Mesenchymal stem cell (in vitro differentiated cells and primary cell): ENCODE results near the gene PIGZ.

ENCODE experiments used
- DNase-seq: peaks from one replicate; pipeline ENCODE4 v3.0.0-alpha.2; 2013
- H2AFZ ChIP-seq: one replicate; pipeline ENCODE4 v1.6.1; 2013; ENCODE audit warnings: low read depth, mild to moderate bottlenecking, control low read depth, inconsistent platforms, low read length, moderate library complexity
- H2AK5ac ChIP-seq: 2 replicates; pipeline ENCODE4 v1.6.1; 2013; ENCODE audit warnings: low read length, moderate library complexity, mild to moderate bottlenecking, inconsistent platforms; ENCODE audit not compliant: severe bottlenecking
- H2BK120ac ChIP-seq: one replicate; pipeline ENCODE4 v1.6.1; 2013; ENCODE audit warnings: low read depth, mild to moderate bottlenecking, inconsistent platforms, low read length, moderate library complexity
- H2BK12ac ChIP-seq, 2 experiments: one replicate each; pipeline ENCODE4 v1.6.1; 2013; ENCODE audit warnings: inconsistent platforms in 2 of 2, low read length in 2 of 2, mild to moderate bottlenecking in 2 of 2, moderate library complexity in 2 of 2, control low read depth in 1 of 2
- H2BK15ac ChIP-seq: one replicate; pipeline ENCODE4 v1.6.1; 2013; ENCODE audit warnings: mild to moderate bottlenecking, low read depth, inconsistent platforms; ENCODE audit not compliant: poor library complexity, severe bottlenecking
- H2BK5ac ChIP-seq: 2 replicates; pipeline ENCODE4 v1.6.1; 2013; ENCODE audit warnings: low read depth, mild to moderate bottlenecking, low read length, control low read depth, inconsistent platforms; ENCODE audit not compliant: poor library complexity, severe bottlenecking
- H3K14ac ChIP-seq, 2 experiments: one replicate each; pipeline ENCODE4 v1.6.1; 2013; ENCODE audit warnings: inconsistent platforms in 2 of 2, low read length in 2 of 2, control low read depth in 1 of 2, mild to moderate bottlenecking in 1 of 2, moderate library complexity in 1 of 2
- H3K18ac ChIP-seq, 2 experiments: one replicate each; pipeline ENCODE4 v1.6.1; 2013; ENCODE audit warnings: inconsistent platforms in 2 of 2, low read length in 2 of 2, control low read depth in 1 of 2, low read depth in 1 of 2, mild to moderate bottlenecking in 1 of 2
- H3K23ac ChIP-seq, 2 experiments: one replicate each; pipeline ENCODE4 v1.6.1; 2013; ENCODE audit warnings: inconsistent platforms in 2 of 2, low read length in 2 of 2, mild to moderate bottlenecking in 2 of 2, moderate library complexity in 2 of 2, control low read depth in 1 of 2
- H3K27ac ChIP-seq: 2 replicates; pipeline ENCODE4 v1.5.1; 2013; ENCODE audit warnings: mild to moderate bottlenecking, moderate library complexity, low read length, control low read depth, inconsistent platforms; ENCODE audit not compliant: poor library complexity, severe bottlenecking
- H3K27me3 ChIP-seq, 2 experiments: 2 replicates each; pipeline versions ENCODE4 v1.6.1 to v1.7.0; 2013; ENCODE audit warnings: low read length in 2 of 2, mild to moderate bottlenecking in 2 of 2, moderate library complexity in 2 of 2, control low read depth in 1 of 2, inconsistent platforms in 1 of 2; ENCODE audit not compliant: control insufficient read depth in 1 of 2, insufficient read depth in 1 of 2
- H3K36me3 ChIP-seq, 2 experiments: 2 replicates each; pipeline versions ENCODE4 v1.6.1 to v1.7.0; 2013; ENCODE audit warnings: low read length in 2 of 2, control low read depth in 1 of 2, inconsistent platforms in 1 of 2, low read depth in 1 of 2, mild to moderate bottlenecking in 1 of 2; ENCODE audit not compliant: insufficient read depth in 2 of 2, control insufficient read depth in 1 of 2
- H3K4ac ChIP-seq, 2 experiments: one replicate each; pipeline ENCODE4 v1.6.1; 2013; ENCODE audit warnings: inconsistent platforms in 2 of 2, low read length in 2 of 2, mild to moderate bottlenecking in 2 of 2, moderate library complexity in 2 of 2, control low read depth in 1 of 2, low read depth in 1 of 2
- H3K4me1 ChIP-seq: 2 replicates; pipeline ENCODE4 v1.6.1; 2013; ENCODE audit warnings: low read depth, low read length, control low read depth; ENCODE audit not compliant: control insufficient read depth, insufficient read depth
- H3K4me2 ChIP-seq: 2 replicates; pipeline ENCODE4 v1.6.1; 2013; ENCODE audit warnings: low read length, mild to moderate bottlenecking, inconsistent platforms; ENCODE audit not compliant: poor library complexity, severe bottlenecking
- H3K4me3 ChIP-seq, 2 experiments: 2 replicates each; pipeline versions ENCODE4 v1.5.1 to v1.7.0; 2013; ENCODE audit warnings: low read length in 2 of 2, mild to moderate bottlenecking in 2 of 2, control low read depth in 1 of 2, low read depth in 1 of 2; ENCODE audit not compliant: insufficient read depth in 1 of 2
- H3K79me1 ChIP-seq: replicated peaks from 2 replicates; pipeline ENCODE4 v1.6.1; 2013; ENCODE audit warnings: mild to moderate bottlenecking, control low read depth, low read length, inconsistent platforms; ENCODE audit not compliant: poor library complexity, severe bottlenecking
- H3K9ac ChIP-seq: 2 replicates; pipeline ENCODE4 v1.7.0; 2013; ENCODE audit warnings: mild to moderate bottlenecking, low read length, moderate library complexity
- H3K9me3 ChIP-seq: 2 replicates; pipeline ENCODE4 v1.7.0; 2013; ENCODE audit warnings: mild to moderate bottlenecking, low read length; ENCODE audit not compliant: control insufficient read depth
- H4K8ac ChIP-seq: one replicate; pipeline ENCODE4 v1.6.1; 2013; ENCODE audit warnings: inconsistent platforms, mild to moderate bottlenecking, low read length, moderate library complexity
- H4K91ac ChIP-seq: one replicate; pipeline ENCODE4 v1.6.1; 2013; ENCODE audit warnings: mild to moderate bottlenecking, low read length, inconsistent platforms
- WGBS: methylation state at CpG from one replicate; pipeline ENCODE4 v1.1.7; 2013; ENCODE audit warnings: mixed read lengths; 5-methylcytosine and 5-hydroxymethylcytosine counted together

PIGZ gene

GRCh38 chr3:196931828-196932587 is 36.6 kb downstream of the PIGZ start:
- peaks cover 35 to 85% of the 10 kb centered on the region in 2 experiments for H3K36me3 ChIP-seq
- no peak overlapping the region for H3K4ac ChIP-seq
- no peak overlapping the region for H4K8ac ChIP-seq
- no peak overlapping the region for H3K23ac ChIP-seq
- no peak overlapping the region for H3K4me2 ChIP-seq
- H3K4me3 ChIP-seq = no peak overlapping the region
- H2AFZ ChIP-seq = no peak overlapping the region
- no peak overlapping the region for H2BK120ac ChIP-seq
- no peak overlapping the region for H3K9ac ChIP-seq
- no peak overlapping the region for H4K91ac ChIP-seq
- 95% methylated on average over 12 of the region's 12 CpGs for WGBS
- no peaks in the 10 kb centered on the region for H3K9me3 ChIP-seq
- no peaks in the 10 kb centered on the region for H3K4me1 ChIP-seq
- peaks cover 14% of the 10 kb centered on the region for H3K79me1 ChIP-seq
- no peak for DNase-seq
- no peak overlapping the region for H2AK5ac ChIP-seq
- H3K18ac ChIP-seq = no peak overlapping the region
- no peak overlapping the region for H2BK5ac ChIP-seq
- H3K27me3 ChIP-seq = no peaks in the 10 kb centered on the region
- H3K27ac ChIP-seq = no peak overlapping the region
- no peak overlapping the region for H2BK15ac ChIP-seq
- no peak overlapping the region for H2BK12ac ChIP-seq
- no peak overlapping the region for H3K14ac ChIP-seq

- Histone ChIP-seq H2BK5ac (no peak overlapping the region), H2BK15ac (no peak overlapping the region), H4K91ac (no peak overlapping the region), H3K4me2 (no peak overlapping the region), H3K4me3 (no peak overlapping the region), H2BK120ac (no peak overlapping the region), H2AK5ac (no peak overlapping the region), H2BK12ac (no peak overlapping the region), H3K18ac (no peak overlapping the region), H3K9ac (no peak overlapping the region), H3K36me3 (peaks cover 29 to 76% of the 10 kb centered on the region in 2 experiments), H3K23ac (no peak overlapping the region), H3K14ac (no peak overlapping the region), H3K27me3 (no peaks in the 10 kb centered on the region), H3K4ac (no peak overlapping the region), H2AFZ (no peak overlapping the region), H3K27ac (no peak overlapping the region), H3K4me1 (no peaks in the 10 kb centered on the region), H3K79me1 (peaks cover 8% of the 10 kb centered on the region), H4K8ac (no peak overlapping the region), H3K9me3 (no peaks in the 10 kb centered on the region)
- no peak for DNase-seq
- 96% methylated on average over 1 of the region's 4 CpGs for WGBS
Measured at GRCh38 chr3:196931157-196931556, 37.5 kb downstream of the PIGZ start.

GRCh38 chr3:196927571-196928453 is 40.8 kb downstream of the PIGZ start:
- no peak overlapping the region for H2BK5ac ChIP-seq
- no peak overlapping the region for H2BK12ac ChIP-seq
- H2BK15ac ChIP-seq = no peak overlapping the region
- DNase-seq = no peak
- peaks cover 7% of the 10 kb centered on the region for H3K79me1 ChIP-seq
- H3K4me3 ChIP-seq = no peak overlapping the region
- H3K14ac ChIP-seq = no peak overlapping the region
- peaks cover 24 to 74% of the 10 kb centered on the region in 2 experiments for H3K36me3 ChIP-seq
- H3K18ac ChIP-seq = no peak overlapping the region
- no peak overlapping the region for H3K27ac ChIP-seq
- H2AFZ ChIP-seq = no peak overlapping the region
- H2BK120ac ChIP-seq = no peak overlapping the region
- H3K27me3 ChIP-seq = no peaks in the 10 kb centered on the region
- H2AK5ac ChIP-seq = no peak overlapping the region
- H3K9me3 ChIP-seq = no peaks in the 10 kb centered on the region
- H4K91ac ChIP-seq = no peak overlapping the region
- 95% methylated on average over 7 of the region's 7 CpGs for WGBS
- no peak overlapping the region for H3K4me2 ChIP-seq
- no peak overlapping the region for H3K23ac ChIP-seq
- H4K8ac ChIP-seq = no peak overlapping the region
- no peaks in the 10 kb centered on the region for H3K4me1 ChIP-seq
- H3K4ac ChIP-seq = no peak overlapping the region
- no peak overlapping the region for H3K9ac ChIP-seq

- no peak overlapping the region for H2BK12ac ChIP-seq
- no peak for DNase-seq
- no peak overlapping the region for H3K23ac ChIP-seq
- H3K79me1 ChIP-seq = no peaks in the 10 kb centered on the region
- no peaks in the 10 kb centered on the region for H3K9me3 ChIP-seq
- no peak overlapping the region for H3K14ac ChIP-seq
- H4K91ac ChIP-seq = no peak overlapping the region
- no peak overlapping the region for H3K18ac ChIP-seq
- H2BK120ac ChIP-seq = no peak overlapping the region
- no peak overlapping the region for H2AFZ ChIP-seq
- H3K4me1 ChIP-seq = no peaks in the 10 kb centered on the region
- H3K4me3 ChIP-seq = no peak overlapping the region
- WGBS = 100% methylated on average over 2 of the region's 2 CpGs
- no peak overlapping the region for H2AK5ac ChIP-seq
- peaks cover 11 to 59% of the 10 kb centered on the region in 2 experiments for H3K36me3 ChIP-seq
- no peak overlapping the region for H3K9ac ChIP-seq
- no peaks in the 10 kb centered on the region for H3K27me3 ChIP-seq
- H2BK5ac ChIP-seq = no peak overlapping the region
- no peak overlapping the region for H2BK15ac ChIP-seq
- H3K4me2 ChIP-seq = no peak overlapping the region
- H3K27ac ChIP-seq = no peak overlapping the region
- H4K8ac ChIP-seq = no peak overlapping the region
- no peak overlapping the region for H3K4ac ChIP-seq
Measured at GRCh38 chr3:196920733-196921132, 47.9 kb downstream of the PIGZ start.
